Right renal pelvis (tissue), 4 donors: ENCODE data around the gene ETNK2. TPM values are rescaled to one million over a fixed set of nuclear protein-coding genes. Genes with fewer than 3 reads are reported as not detected.

Source experiments
- DNase-seq, 4 donors: peaks; one replicate each; pipeline ENCODE4 v3.0.0-alpha.2; 2013; ENCODE audit warnings: low read depth in 4 of 4, low spot score in 3 of 4, missing footprints in 1 of 4
- polyA plus RNA-seq, 4 donors: library from polyadenylated mRNA; unstranded; fragments of 120-200 nt; gene quantifications; one replicate each; pipeline ENCODE4 v1.2.1, GENCODE V29; 2013; ENCODE audit not compliant: insufficient read length in 4 of 4

Gene ETNK2
- polyA plus RNA-seq, 4 donors, result 20.8 to 33.7 (median 25.5) TPM

GRCh38 chr1:204128964-204129896 is 22.6 kb downstream of the ETNK2 start:
- peak in 2 of 4 donors; percentile 55 to 74 for DNase-seq

GRCh38 chr1:204128464-204128963 is 23.3 kb downstream of the ETNK2 start:
- DNase-seq, result no peak

- peak in 2 of 4 donors; percentile 47 for DNase-seq
Observed at GRCh38 chr1:204127597-204128242, 24.1 kb downstream of the ETNK2 start.

GRCh38 chr1:204126956-204127355 is 24.9 kb downstream of the ETNK2 start:
- no peak for DNase-seq

- no peak for DNase-seq
Observed at GRCh38 chr1:204126386-204126785, 25.5 kb downstream of the ETNK2 start.

- DNase-seq, result no peak
Observed at GRCh38 chr1:204125759-204126351, 26.0 kb downstream of the ETNK2 start.

- DNase-seq, result no peak
Observed at GRCh38 chr1:204124639-204125038, 27.2 kb downstream of the ETNK2 start.

GRCh38 chr1:204123376-204123775 is 28.5 kb downstream of the ETNK2 start:
- DNase-seq, result no peak

GRCh38 chr1:204121840-204122555 is 29.8 kb downstream of the ETNK2 start:
- DNase-seq, result no peak

- DNase-seq, result no peak
Observed at GRCh38 chr1:204116539-204116938, 35.3 kb downstream of the ETNK2 start.

- DNase-seq, result no peak
Observed at GRCh38 chr1:204115116-204115515, 36.7 kb downstream of the ETNK2 start.

- no peak for DNase-seq
Observed at GRCh38 chr1:204114606-204115005, 37.2 kb downstream of the ETNK2 start.

- no peak for DNase-seq
Observed at GRCh38 chr1:204113896-204114295, 37.9 kb downstream of the ETNK2 start.

- no peak for DNase-seq
Observed at GRCh38 chr1:204112876-204113730, 38.7 kb downstream of the ETNK2 start.

- no peak for DNase-seq
Observed at GRCh38 chr1:204110894-204111633, 40.8 kb downstream of the ETNK2 start.

- DNase-seq, result no peak
Observed at GRCh38 chr1:204108312-204109141, 43.3 kb downstream of the ETNK2 start.

GRCh38 chr1:204107892-204108291 is 44.0 kb downstream of the ETNK2 start:
- no peak for DNase-seq

- no peak for DNase-seq
Observed at GRCh38 chr1:204106825-204107224, 45.0 kb downstream of the ETNK2 start.
